Endometrial microvascular endothelial cells (primary cell): ENCODE results near the gene LCN1. TPM values are rescaled to one million over a fixed set of nuclear protein-coding genes. Genes with fewer than 3 reads are reported as not detected.
"Not testable (repeated sequence)": the region's sequence is repeated elsewhere in the genome, so short reads cannot be mapped to it uniquely, and the experiment has no call there.

Experiments
- in situ Hi-C: cut with HindIII; loops from 2 replicates; pipeline ENCODE4 v1.10.0; 2017; ENCODE audit warnings: low sequenced_read_pairs, low pct_unique_long_range_greater_than_20kb; ENCODE audit errors: inconsistent ontology term
- total RNA-seq: library from RNA; depleted of rRNA; stranded (reverse); fragments of >200 nt; gene quantifications from one replicate; pipeline ENCODE4 v1.2.3, GENCODE V29; 2015; ENCODE audit errors: inconsistent ontology term

LCN1 gene
- total RNA-seq, 1 donor from 2014 or later: not detected

DNA sequence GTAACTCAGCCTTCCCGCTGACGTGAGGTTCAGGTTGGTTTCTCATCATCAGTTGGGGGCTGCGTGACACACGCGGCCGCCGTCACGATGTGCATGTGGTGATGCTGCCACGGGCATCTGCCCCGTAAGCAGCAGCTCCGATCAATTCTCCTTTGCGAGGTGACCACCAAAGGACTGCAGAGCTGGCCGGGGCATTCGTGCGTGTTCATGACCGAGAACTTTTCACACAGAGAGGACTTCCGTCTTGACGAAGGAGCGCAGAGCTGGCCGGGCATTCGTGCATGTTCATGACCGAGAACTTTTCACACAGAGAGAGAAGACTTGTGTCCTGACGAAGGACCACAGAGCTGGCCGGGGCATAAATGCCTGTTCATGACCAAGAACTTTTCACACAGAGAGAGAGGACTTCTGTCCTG lies 3.8 kb upstream of the LCN1 start:
- in situ Hi-C loops: no loop called here

GRCh38 chr9:135519179-135519971 lies 1.9 kb upstream of the LCN1 start:
- in situ Hi-C loops: no loop called here

GRCh38 chr9:135521608-135522095 lies 412 bp downstream of the LCN1 start:
- in situ Hi-C loops: no loop called here

DNA sequence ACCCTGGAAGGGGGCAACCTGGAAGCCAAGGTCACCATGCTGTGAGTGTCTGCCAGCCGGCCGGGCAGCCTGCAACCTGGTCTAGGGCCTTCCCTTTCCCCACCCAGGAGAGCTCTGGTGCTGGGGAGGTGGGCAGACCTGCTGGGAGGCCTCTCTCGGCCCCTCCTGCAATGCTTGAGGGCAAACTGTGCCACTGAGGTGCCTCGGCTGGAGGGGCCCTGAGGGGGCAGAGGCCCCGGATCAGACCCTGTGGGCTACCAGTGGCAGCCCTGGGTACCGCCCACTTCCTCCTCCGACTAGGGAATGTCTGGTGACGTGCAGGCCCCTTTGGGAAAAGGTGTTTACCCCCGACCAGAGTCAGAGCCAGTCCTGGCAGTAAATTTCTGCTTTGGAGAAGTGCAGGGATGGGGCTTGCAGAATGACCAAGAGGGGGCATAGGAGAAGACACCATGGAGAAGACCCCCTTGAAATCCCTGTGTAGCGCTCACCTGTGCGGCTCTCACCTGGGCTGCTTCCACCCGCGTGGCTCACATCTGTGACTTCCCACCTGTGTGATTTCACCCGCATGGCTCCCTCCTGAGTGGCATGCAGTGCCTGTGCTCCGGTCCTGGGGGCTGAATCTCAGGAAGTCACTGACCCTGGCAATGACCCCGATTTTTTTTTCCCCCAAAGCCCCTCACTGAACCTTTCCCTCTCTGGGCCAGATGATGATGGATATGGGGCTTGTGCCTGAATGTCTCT lies 1.1 kb downstream of the LCN1 start:
- in situ Hi-C loops: no loop called here

DNA sequence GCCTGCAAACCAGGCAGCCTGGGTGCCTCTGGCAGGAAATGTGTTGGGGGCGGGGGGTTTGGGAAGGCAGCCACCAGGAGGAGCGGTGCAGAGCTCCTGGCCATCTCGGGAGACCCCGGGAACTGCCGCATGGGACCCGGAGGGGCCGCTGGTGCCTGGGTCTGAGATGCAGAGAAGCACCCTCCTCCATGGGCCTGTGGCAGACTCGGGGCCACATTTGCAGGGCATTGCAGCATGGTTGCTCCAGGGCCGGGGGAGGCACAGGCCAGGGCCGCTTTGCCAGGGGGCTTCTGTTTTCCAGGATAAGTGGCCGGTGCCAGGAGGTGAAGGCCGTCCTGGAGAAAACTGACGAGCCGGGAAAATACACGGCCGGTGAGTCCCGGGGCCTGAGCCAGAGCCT lies 1.7 kb downstream of the LCN1 start:
- in situ Hi-C loops: no loop called here

- in situ Hi-C loops: no loop called here
These were observed 2.4 kb downstream of the LCN1 start for GRCh38 chr9:135523521-135524129.

DNA sequence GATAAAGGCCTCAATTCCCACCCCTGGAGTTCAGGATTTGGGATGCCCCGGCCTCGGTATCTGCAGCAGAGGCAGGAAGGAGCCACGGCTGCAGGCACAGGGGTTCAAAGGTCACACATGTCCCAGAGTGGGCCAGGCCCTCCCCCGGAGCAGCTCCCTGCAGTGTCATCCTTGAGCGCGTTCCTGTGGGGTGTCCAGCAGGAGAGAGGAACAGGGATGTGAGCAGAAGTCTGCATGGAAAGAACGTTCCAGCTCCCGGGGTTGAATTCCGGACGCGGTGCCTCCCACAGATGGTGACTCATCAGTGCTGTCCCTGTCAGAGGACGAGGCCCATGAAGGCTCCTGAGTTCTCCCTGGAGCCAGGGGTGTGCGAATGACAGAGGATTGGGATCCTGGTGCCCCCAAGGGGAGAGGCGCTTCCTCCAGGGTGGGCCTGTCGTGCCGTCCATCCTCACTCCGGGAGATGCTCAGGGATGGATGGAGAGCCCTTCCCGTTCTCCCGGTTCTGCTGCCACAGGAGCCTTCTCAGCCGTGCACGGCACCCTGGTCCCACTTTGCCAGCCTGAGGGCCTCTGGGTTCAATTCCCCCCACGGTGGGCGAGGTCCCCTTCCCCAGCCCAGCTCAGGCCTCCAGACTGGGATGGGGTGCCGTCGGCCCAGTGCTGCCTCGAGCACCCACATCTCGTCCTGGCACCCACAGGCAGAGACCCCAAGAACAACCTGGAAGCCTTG lies 3.1 kb downstream of the LCN1 start:
- in situ Hi-C loops: no loop called here

DNA sequence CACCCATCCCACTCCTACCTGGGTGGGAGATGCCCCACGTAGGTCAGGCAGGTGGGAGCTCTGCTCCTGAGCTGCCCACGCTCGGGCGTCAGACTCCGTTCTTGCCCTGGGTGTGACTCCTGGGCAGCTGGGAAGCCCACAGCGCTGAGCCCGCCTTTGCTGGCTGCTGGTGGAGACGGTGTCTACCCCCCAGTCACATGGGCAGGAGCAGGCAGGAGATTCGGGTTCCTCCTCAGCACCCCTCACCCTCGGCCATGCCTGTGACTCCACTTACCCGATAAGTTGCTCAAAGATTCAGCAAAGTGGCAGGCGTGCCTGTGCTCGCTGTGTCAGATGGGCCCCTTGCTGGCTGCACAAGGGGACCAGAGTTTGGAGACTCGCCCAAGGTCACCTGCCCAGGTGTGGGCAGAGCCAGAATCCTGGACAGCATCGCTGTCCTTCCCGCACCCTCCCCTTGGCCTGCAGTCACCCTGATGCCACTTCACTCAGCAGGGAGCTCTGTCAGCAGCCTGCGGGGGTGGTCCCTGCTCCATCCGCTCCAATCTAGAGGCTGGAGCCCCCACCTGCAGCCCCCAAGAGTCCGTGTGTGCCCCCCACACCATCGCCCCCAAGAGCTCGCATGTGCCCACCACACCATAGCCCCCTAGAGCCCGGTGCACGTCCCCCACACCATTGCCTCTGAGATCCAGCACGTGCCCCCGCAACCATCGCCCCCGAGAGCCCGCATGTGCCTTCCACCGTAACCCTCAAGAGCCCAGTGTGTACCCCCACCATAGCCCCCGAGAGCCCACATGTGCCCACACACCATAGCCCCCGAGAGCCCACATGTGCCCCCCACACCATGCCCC lies 4.2 kb downstream of the LCN1 start:
- in situ Hi-C loops: no loop called here

DNA sequence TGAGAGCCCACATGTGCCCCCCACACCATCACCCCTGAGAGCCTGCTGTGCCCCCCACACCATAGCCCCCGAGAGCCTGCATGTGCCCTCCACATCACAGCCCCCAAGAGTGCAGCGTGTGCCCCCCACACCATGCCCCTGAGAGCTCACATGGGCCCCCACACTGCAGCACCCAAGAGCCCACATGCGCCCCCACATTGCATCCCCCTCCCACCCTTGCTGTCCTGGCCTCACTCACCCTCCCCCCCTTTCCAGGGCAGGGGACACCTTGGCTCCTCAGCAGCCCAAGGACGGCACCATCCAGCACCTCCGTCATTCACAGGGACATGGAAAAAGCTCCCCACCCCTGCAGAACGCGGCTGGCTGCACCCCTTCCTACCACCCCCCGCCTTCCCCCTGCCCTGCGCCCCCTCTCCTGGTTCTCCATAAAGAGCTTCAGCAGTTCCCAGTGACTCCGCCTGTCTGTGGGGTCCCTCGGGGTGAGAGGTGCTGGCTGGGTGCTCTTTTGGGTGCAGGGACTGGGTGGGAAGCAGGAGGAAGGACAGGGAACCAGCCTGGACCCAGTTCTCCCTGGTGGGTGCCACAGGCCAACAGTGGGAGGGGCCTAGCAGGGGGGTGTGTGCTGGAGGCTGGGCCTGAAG lies 5.0 kb downstream of the LCN1 start:
- in situ Hi-C loops: no loop called here

GRCh38 chr9:135526730-135527571 lies 5.7 kb downstream of the LCN1 start:
- in situ Hi-C loops: no loop called here

- in situ Hi-C loops: not testable (repeated sequence)
These were observed 7.7 kb downstream of the LCN1 start for GRCh38 chr9:135528842-135529435.

DNA sequence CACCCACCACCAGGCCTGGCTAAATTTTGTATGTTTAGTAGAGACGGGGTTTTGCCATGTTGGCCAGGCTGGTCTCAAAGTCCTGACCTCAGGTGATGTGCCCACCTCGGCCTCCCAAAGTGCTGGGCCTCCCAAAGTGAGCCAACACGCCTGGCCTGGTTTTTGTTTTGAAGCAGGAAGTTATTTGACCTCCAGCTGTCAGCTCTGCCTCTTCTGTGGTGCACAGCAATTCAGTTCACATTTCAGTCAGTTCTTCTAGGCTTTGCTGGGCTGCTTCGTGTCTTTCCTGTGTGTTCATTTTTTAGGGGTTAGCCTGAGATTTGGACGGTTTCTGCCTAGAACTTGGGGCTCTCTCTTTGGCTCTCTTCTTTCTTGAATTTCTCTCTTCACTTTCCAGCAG lies 8.9 kb downstream of the LCN1 start:
- in situ Hi-C loops: no loop called here

GRCh38 chr9:135531096-135531495 lies 9.9 kb downstream of the LCN1 start:
- in situ Hi-C loops: no loop called here

DNA sequence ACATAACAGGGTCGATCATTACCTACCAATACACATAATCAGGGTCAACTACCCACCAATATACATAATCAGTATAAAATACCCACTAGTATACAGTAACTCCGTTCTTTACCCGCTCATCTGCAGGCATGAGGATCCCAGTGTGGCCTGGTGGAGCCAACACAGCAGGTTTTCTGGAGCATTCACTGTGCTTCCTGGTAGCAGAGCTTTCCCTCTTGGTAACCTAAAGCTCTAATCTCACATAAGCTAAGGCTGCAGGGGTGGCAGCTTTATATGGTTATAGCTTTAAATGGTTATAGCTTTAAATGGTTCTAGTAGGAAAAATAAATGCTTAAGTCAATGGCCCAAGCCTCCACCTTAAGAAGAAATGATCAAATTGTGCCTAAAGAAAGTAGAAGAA lies 11.9 kb downstream of the LCN1 start:
- in situ Hi-C loops: no loop called here

- in situ Hi-C loops: no loop called here
These were observed 12.4 kb downstream of the LCN1 start for GRCh38 chr9:135533674-135534073.

GRCh38 chr9:135534192-135534711 lies 13.0 kb downstream of the LCN1 start:
- in situ Hi-C loops: not testable (repeated sequence)
